Measurements from ENCODE around the gene UBE2H.
"Not testable (repeated sequence)": the region's sequence is repeated elsewhere in the genome, so short reads cannot be mapped to it uniquely, and the experiment has no call there.

UBE2H gene

GRCh38 chr7:129908181-129908580 is 44.6 kb downstream of the UBE2H start:
- Histone ChIP-seq H3K9ac (ENCODE audit: low read length) (no peak overlapping the region), H3K27me3 (ENCODE audit: control insufficient read depth, insufficient read depth, low read length) (no peaks in the 10 kb centered on the region), H3K36me3 (ENCODE audit: control insufficient read depth, insufficient read depth, low read length) (peaks cover 4% of the 10 kb centered on the region; the same call in 1 of the 2 replicates), H3K4me1 (ENCODE audit: control insufficient read depth, insufficient read depth, low read length) (peaks cover 24% of the 10 kb centered on the region), H3K9me3 (ENCODE audit: control insufficient read depth, insufficient read depth, low read depth, low read length) (no peaks in the 10 kb centered on the region), H3K27ac (ENCODE audit: low read depth, low read length) (peak overlapping the region; percentile 51; the same call in 1 of the 2 replicates), H3K4me3 (ENCODE audit: low read depth, low read length) (no peak overlapping the region)

DNA sequence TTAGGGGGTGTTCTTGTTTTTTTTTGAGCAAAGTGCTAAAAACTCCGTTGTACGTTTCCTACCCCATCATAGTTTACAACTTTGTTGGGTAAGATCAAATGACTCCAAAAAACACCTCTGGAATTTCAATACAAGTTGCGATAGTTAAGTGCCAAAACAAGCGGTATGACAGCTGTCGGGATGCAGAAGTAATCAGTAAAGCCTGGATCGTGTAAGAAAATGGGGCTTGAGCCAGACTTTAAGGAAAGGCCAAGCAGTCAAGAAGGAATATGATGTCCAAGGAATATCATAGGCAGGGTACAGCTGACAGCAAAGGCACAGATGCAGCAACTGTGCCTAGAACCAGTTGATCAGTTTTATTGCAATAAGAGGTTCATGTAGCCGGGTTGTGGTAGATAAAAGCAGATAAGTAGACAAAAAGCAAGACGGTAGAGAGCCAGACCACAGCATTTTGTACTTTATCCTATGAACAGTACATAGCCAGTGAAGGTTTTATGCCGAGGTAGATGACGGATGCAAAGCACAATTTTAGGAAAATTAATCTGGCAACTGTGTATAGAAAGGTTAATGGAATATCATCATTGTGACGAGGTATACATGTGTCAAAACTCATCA is 45.5 kb downstream of the UBE2H start:
- Histone ChIP-seq H3K4me3 (ENCODE audit: low read depth, low read length) (no peak overlapping the region), H3K9ac (ENCODE audit: low read length) (no peak overlapping the region), H3K27ac (ENCODE audit: low read depth, low read length) (no peak overlapping the region), H3K4me1 (ENCODE audit: control insufficient read depth, insufficient read depth, low read length) (peaks cover 27% of the 10 kb centered on the region), H3K9me3 (ENCODE audit: control insufficient read depth, insufficient read depth, low read depth, low read length) (no peaks in the 10 kb centered on the region), H3K27me3 (ENCODE audit: control insufficient read depth, insufficient read depth, low read length) (no peaks in the 10 kb centered on the region), H3K36me3 (ENCODE audit: control insufficient read depth, insufficient read depth, low read length) (peaks cover 4% of the 10 kb centered on the region; the same call in 1 of the 2 replicates)

DNA sequence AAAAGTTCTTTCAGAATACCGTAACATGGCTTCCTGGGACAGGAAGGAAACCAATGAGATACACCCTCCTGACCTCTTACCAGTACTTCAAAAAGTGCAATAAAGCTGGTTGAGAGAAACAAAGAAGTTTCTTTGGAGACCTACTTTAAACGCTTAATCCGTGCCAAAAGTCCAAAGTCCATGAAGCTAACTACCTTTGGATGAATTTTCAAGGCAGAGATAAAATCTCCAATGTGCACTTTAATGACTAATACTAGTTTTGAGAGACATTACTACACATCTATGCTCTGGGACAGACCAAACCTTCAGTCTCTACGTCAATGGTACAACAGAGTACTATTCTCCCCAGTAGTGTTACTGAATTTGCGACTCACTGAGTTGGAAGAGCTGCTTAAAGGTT is 46.1 kb downstream of the UBE2H start:
- Histone ChIP-seq H3K9me3 (ENCODE audit: control insufficient read depth, insufficient read depth, low read depth, low read length) (no peaks in the 10 kb centered on the region), H3K36me3 (ENCODE audit: control insufficient read depth, insufficient read depth, low read length) (peaks cover 4% of the 10 kb centered on the region; the same call in 1 of the 2 replicates), H3K9ac (ENCODE audit: low read length) (no peak overlapping the region), H3K4me1 (ENCODE audit: control insufficient read depth, insufficient read depth, low read length) (peaks cover 27% of the 10 kb centered on the region), H3K27me3 (ENCODE audit: control insufficient read depth, insufficient read depth, low read length) (no peaks in the 10 kb centered on the region), H3K4me3 (ENCODE audit: low read depth, low read length) (no peak overlapping the region), H3K27ac (ENCODE audit: low read depth, low read length) (no peak overlapping the region)

DNA sequence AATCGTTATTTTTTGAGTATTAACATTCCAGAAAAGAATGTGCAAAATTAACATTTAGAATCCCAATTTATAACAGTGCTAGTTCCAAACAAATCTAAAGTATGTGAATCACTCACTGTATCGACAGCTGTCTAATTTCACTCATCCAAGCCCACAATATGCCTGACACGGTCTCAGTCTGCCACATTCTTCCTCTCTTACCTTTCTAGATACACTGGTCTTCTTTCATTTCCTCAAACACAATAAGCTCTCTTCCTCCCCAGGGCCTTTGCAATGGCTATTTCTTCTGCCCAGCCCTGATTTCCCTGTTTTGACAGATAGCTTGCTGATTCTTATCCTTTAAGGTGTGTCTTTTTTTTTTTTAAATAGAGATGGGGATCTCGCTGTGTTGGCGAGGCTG is 48.8 kb downstream of the UBE2H start:
- H3K9ac ChIP-seq (ENCODE audit: low read length), result no peak overlapping the region
- no peaks in the 10 kb centered on the region for H3K27me3 ChIP-seq (ENCODE audit: control insufficient read depth, insufficient read depth, low read length)
- no peaks in the 10 kb centered on the region for H3K9me3 ChIP-seq (ENCODE audit: control insufficient read depth, insufficient read depth, low read depth, low read length)
- H3K4me3 ChIP-seq (ENCODE audit: low read depth, low read length), result no peak overlapping the region
- no peak overlapping the region for H3K27ac ChIP-seq (ENCODE audit: low read depth, low read length)
- H3K36me3 ChIP-seq (ENCODE audit: control insufficient read depth, insufficient read depth, low read length), result peaks cover 10% of the 10 kb centered on the region
- peaks cover 18% of the 10 kb centered on the region for H3K4me1 ChIP-seq (ENCODE audit: control insufficient read depth, insufficient read depth, low read length)

GRCh38 chr7:129902788-129903422 is 49.9 kb downstream of the UBE2H start:
- no peaks in the 10 kb centered on the region for H3K9me3 ChIP-seq (ENCODE audit: control insufficient read depth, insufficient read depth, low read depth, low read length)
- H3K4me3 ChIP-seq (ENCODE audit: low read depth, low read length), result no peak overlapping the region
- no peak overlapping the region for H3K9ac ChIP-seq (ENCODE audit: low read length)
- no peaks in the 10 kb centered on the region for H3K27me3 ChIP-seq (ENCODE audit: control insufficient read depth, insufficient read depth, low read length)
- peaks cover 12% of the 10 kb centered on the region for H3K36me3 ChIP-seq (ENCODE audit: control insufficient read depth, insufficient read depth, low read length)
- peaks cover 8% of the 10 kb centered on the region for H3K4me1 ChIP-seq (ENCODE audit: control insufficient read depth, insufficient read depth, low read length)
- no peak overlapping the region for H3K27ac ChIP-seq (ENCODE audit: low read depth, low read length)

DNA sequence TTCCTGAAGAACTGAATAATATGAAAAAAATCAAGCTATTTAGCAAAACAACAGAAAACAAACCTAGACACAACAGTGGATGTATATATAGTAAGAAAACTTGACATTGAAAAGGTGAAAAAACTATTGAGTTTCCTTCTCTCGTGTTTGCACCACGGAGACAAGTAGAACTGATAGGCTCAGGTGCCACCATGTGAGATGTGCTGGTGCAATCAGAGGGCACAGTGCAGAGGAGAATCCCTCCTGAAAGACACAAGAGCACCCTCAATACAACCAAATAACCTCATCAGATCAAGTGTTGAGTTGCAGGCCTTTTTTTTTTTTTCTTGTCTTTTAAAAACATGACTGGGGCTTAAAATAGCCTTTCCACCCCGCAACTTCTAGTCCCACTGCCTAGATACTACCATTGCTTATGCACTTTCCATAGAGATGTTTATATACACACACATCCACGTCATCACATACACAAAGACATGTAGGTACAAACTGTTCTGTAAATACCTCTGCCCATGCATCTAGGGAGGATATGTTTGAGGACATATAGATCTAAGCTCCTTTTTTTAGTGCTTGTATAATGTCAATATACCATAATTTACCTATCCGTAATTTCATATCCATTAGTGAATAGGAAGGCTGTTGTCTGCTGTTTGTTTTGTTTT is 54.1 kb downstream of the UBE2H start:
- Histone ChIP-seq H3K9me3 (ENCODE audit: control insufficient read depth, insufficient read depth, low read depth, low read length) (no peaks in the 10 kb centered on the region), H3K27me3 (ENCODE audit: control insufficient read depth, insufficient read depth, low read length) (no peaks in the 10 kb centered on the region), H3K27ac (ENCODE audit: low read depth, low read length) (no peak overlapping the region), H3K4me3 (ENCODE audit: low read depth, low read length) (no peak overlapping the region), H3K36me3 (ENCODE audit: control insufficient read depth, insufficient read depth, low read length) (peaks cover 9% of the 10 kb centered on the region), H3K4me1 (ENCODE audit: control insufficient read depth, insufficient read depth, low read length) (peaks cover 5% of the 10 kb centered on the region; the same call in 1 of the 2 replicates), H3K9ac (ENCODE audit: low read length) (no peak overlapping the region)

DNA sequence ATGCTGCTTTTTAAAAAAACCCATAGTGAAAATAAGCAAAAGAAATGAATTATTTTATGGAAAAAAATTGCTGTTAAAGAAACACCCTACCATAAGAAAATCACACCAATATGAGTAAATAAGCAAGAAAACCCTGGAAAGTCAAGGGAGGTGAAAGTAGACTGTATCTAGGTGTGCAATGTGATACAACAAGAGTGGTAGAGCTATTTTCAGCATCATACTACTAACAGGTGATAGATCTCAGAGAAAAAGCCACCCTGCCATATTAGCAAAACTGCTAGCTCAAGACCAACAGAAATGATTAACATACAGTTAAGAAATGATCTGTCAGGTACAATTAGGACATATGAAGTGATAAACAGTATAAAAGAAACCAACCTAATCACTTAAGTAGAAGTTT is 54.8 kb downstream of the UBE2H start:
- Histone ChIP-seq H3K27ac (ENCODE audit: low read depth, low read length) (no peak overlapping the region), H3K36me3 (ENCODE audit: control insufficient read depth, insufficient read depth, low read length) (peaks cover 9% of the 10 kb centered on the region)

DNA sequence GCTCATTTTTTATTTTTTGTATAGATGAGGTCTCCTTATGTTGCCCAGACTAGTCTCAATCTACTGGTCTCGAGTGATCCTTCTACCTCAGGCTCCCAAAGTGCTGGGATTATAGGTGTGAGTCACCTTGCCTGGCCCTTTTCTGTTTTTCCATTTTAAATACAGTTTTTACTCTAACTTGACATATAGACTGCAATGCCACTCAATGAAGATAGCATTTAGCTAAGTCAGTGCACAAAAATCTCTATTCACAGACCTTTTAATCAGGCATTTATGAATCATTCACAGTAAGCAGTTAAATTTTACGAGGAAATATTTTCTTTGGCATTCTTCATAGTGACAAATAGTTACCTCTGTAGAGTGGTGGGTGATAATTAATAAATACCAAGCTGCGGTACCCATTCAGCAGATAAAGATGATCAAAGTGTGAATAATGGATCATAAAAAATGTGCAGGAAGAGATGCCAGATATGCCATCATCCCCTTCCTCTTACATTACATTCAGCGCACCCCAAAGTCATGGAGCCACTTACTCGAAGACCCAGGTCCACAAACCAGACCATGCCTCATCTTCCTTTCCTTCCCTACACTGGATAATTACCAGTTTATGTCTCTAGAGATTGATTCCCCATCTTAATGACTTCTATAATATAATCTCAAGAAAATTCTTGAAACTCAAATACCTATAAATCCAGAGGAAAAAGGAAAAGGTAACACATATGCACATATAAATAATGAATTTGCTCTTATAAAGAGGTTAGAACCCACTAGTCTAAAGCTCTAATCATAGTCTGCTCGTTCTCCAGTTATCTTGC is 56.0 kb downstream of the UBE2H start:
- Histone ChIP-seq H3K36me3 (ENCODE audit: control insufficient read depth, insufficient read depth, low read length) (peaks cover 9% of the 10 kb centered on the region), H3K27me3 (ENCODE audit: control insufficient read depth, insufficient read depth, low read length) (no peaks in the 10 kb centered on the region), H3K9me3 (ENCODE audit: control insufficient read depth, insufficient read depth, low read depth, low read length) (no peaks in the 10 kb centered on the region), H3K4me3 (ENCODE audit: low read depth, low read length) (no peak overlapping the region), H3K9ac (ENCODE audit: low read length) (no peak overlapping the region), H3K27ac (ENCODE audit: low read depth, low read length) (no peak overlapping the region), H3K4me1 (ENCODE audit: control insufficient read depth, insufficient read depth, low read length) (no peaks in the 10 kb centered on the region)

More for the DNA sequence above, 54.8 kb downstream of the UBE2H start:
- Histone ChIP-seq H3K9me3 (ENCODE audit: control insufficient read depth, insufficient read depth, low read depth, low read length) (no peaks in the 10 kb centered on the region), H3K4me3 (ENCODE audit: low read depth, low read length) (no peak overlapping the region), H3K9ac (ENCODE audit: low read length) (no peak overlapping the region), H3K27me3 (ENCODE audit: control insufficient read depth, insufficient read depth, low read length) (no peaks in the 10 kb centered on the region), H3K4me1 (ENCODE audit: control insufficient read depth, insufficient read depth, low read length) (peaks cover 1% of the 10 kb centered on the region; the same call in 1 of the 2 replicates)

GRCh38 chr7:129894184-129894583 is 58.6 kb downstream of the UBE2H start:
- H3K27me3 ChIP-seq (ENCODE audit: control insufficient read depth, insufficient read depth, low read length); H3K4me3 ChIP-seq (ENCODE audit: low read depth, low read length); H3K27ac ChIP-seq (ENCODE audit: low read depth, low read length); H3K4me1 ChIP-seq (ENCODE audit: control insufficient read depth, insufficient read depth, low read length); H3K9ac ChIP-seq (ENCODE audit: low read length); H3K9me3 ChIP-seq (ENCODE audit: control insufficient read depth, insufficient read depth, low read depth, low read length); H3K36me3 ChIP-seq (ENCODE audit: control insufficient read depth, insufficient read depth, low read length): not testable (repeated sequence)

DNA sequence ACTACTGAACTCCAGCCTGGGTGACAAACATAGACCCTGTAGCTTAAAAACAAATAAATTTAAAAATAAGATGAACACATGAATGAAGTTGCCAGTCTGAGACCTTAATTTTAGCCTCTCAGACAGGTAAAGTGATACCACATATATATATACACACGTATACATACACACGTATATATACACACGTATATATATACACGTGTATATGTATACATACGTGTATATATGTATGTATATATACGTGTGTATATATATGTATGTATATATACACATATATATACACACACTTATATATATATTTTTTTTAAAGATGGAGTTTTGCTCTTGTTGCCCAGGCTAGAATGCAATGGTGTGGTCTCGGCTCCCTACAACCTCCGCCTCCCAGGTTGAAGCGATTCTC is 62.7 kb downstream of the UBE2H start:
- Histone ChIP-seq H3K27me3 (ENCODE audit: control insufficient read depth, insufficient read depth, low read length) (no peaks in the 10 kb centered on the region), H3K4me3 (ENCODE audit: low read depth, low read length) (no peak overlapping the region), H3K27ac (ENCODE audit: low read depth, low read length) (no peak overlapping the region), H3K9ac (ENCODE audit: low read length) (no peak overlapping the region), H3K4me1 (ENCODE audit: control insufficient read depth, insufficient read depth, low read length) (no peaks in the 10 kb centered on the region), H3K9me3 (ENCODE audit: control insufficient read depth, insufficient read depth, low read depth, low read length) (no peaks in the 10 kb centered on the region), H3K36me3 (ENCODE audit: control insufficient read depth, insufficient read depth, low read length) (0 out of 2 replicates have a peak, but pooled peaks cover 4% of the 10 kb centered on the region)

Data from HUES6 (cell line).